OCI-LY3 (cell line): ENCODE measurements around the gene DOCK2.

ENCODE experiments used
- EZH2phosphoT487 ChIP-seq: fragments of 200-600 bp; shearing (Covaris generic); IDR thresholded peaks from 2 replicates; pipeline ENCODE4 v1.6.1; 2018; ENCODE audit warnings: antibody characterized with exemption, mixed run types, low read depth
- TF ChIP-seq, protein P1 (sequence below): fragments of 200-600, 300-600 bp; sonication (generic); IDR thresholded peaks from 2 replicates; pipeline ENCODE4 v1.5.1; 2014; ENCODE audit warnings: antibody characterized with exemption, low read length, low read depth

DNA sequence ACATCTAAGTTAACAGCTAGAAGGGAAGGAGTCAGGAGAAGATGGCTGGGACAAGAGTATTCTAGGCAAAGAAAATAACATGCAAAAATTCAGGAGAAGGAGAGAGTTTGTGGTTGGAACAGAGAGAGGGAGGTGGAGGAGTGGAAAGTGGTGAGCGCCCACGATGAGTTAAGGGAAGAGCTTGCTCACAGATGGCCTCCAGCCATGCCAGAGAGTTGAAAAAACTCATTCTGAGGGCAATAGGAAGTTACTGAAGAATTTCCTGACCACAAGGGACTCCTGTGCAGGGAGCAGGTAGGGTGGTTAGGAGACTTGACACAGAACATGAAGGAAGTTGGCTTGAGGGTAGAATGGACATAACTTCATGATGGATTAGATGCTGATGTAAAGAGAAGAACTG is 159.7 kb downstream of the DOCK2 start:
- TF ChIP-seq, protein P1, sequence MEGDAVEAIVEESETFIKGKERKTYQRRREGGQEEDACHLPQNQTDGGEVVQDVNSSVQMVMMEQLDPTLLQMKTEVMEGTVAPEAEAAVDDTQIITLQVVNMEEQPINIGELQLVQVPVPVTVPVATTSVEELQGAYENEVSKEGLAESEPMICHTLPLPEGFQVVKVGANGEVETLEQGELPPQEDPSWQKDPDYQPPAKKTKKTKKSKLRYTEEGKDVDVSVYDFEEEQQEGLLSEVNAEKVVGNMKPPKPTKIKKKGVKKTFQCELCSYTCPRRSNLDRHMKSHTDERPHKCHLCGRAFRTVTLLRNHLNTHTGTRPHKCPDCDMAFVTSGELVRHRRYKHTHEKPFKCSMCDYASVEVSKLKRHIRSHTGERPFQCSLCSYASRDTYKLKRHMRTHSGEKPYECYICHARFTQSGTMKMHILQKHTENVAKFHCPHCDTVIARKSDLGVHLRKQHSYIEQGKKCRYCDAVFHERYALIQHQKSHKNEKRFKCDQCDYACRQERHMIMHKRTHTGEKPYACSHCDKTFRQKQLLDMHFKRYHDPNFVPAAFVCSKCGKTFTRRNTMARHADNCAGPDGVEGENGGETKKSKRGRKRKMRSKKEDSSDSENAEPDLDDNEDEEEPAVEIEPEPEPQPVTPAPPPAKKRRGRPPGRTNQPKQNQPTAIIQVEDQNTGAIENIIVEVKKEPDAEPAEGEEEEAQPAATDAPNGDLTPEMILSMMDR, result no peak
- TF ChIP-seq EZH2phosphoT487, result no peak
